Stimulated activated CD4-positive, alpha-beta T cell treated with anti-CD3 and anti-CD28 coated beads, Interleukin-4, amount 100 ng/mL, for 48 hours (primary cell): ENCODE results near the gene TTC28.
"Not testable (repeated sequence)": the region's sequence is repeated elsewhere in the genome, so short reads cannot be mapped to it uniquely, and the experiment has no call there.

Experiments used
- DNase-seq, 2 donors: peaks; one replicate each; pipeline ENCODE4 v3.0.0-alpha.2; 2020; ENCODE audit warnings: low read depth in 2 of 2

Gene TTC28

DNA sequence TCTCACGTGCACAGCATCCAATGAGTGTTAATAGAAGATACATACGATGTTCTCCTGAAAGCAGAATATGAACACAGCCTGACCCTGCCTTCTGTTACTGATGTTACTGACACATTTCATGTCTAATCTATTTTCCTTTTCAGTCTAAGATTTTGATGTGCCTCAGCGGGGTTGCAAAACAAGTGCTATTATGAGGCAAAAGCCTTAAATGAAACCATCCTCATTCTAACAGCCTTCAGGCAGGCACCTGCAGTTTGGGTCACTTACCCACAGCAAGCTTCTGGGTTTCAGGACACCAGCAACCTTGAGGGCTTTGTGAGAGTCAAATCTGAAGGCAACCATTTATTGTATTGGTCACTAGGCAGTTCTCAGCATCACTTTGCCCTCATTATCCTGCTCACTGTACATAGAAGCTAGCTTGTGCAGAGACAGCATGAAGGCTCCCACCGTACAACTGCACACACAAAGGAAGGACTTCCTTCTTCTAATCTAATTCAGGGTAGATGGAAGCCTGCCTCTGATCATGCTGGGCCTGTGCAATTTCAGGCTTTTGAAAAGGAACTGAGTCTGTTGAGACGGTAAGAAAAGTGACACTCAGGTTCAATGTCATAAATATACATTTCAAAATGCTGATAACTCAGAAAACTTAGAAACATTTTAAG, 577.4 kb downstream of the TTC28 start:
- DNase-seq = no peak

DNA sequence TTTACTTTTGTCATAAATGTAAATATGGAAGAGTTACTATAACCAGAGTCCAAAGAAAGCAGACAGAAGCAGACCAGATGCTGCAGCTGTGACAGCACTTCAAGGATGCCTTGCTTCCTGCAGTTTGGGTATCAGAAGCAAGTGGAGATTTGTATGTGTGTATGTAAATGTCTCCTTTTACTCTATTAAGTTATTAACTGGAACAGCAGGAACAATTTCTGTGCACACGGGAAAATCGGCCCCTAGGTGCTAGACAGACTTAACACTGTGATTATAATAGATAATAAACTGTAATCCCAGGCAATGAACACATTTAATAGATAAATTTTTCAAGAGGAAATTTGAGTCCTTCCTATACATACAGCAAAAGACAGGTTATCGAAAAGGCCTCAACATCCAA, 582.0 kb downstream of the TTC28 start:
- DNase-seq = no peak

DNA sequence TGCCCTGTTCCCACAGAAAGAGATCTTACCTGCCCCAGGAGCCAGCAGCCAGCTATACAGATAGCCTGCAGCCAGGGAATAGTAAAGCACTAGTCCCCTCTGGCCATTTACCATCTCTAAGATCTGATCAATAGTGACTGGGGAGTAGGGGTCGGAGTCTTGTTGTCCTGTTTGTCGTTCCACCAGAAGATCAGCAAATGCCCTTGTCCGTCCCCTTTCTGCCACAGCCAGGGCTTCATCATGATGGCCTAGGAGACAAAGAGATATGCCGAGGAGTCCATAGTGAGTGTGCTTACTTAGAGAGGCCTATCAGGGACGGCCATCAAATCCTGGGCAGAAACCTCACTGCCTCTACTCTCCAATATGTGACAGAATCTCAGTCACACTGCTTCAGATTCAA, 583.5 kb downstream of the TTC28 start:
- no peak for DNase-seq

DNA sequence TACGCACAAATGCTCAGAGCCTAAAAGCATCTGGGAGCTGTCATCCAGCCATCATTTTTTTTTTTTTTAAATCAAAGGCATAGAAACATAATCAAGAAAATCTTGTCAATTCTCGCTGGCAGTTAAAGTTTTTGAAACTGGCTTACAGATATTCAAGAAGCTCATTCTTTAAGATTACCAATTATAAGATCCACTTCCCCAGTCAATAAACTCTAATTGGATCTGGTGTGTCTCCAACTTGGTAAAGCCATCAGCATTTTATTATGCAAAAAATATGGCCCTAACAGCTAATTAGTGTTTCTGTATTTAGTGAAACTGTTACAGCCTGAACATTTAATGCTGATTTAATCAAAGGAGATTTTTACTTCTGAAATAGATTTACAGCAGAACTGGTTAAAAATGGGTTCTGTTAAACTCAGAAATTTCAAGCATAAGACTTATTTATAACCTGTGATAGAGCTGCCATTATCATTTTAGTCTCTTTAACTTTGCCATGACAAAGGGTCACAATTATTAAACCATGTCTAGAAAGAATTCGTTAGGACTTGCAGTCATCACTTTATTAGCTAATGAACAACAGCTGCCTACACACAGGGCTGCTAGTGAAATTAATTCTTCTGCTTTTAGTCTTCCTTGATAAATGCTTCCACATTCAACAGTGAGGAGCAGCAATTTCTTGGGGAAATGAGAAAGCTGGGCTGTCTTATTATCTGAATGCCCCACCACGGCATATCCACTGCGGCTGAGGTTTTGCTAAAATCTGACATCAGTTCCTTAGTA, 584.1 kb downstream of the TTC28 start:
- no peak for DNase-seq

DNA sequence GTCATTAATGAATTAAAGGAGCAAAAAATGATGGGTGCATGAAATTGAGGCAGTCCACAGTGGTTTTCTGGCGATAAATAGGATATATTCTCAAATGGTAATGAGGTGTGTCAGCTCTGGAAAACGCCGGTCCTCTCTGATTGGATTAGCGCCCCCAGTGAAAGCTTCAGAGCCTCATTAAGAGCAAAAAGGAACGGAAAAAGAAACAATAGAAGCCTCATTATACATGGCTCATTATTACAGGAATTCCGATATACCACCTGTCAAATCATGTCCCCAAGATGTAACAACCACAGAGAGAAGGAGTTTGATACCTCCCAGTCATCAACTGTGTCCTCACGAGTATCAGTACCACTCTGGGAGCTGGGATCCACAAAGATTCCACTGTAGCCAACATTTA, 584.9 kb downstream of the TTC28 start:
- DNase-seq = no peak

DNA sequence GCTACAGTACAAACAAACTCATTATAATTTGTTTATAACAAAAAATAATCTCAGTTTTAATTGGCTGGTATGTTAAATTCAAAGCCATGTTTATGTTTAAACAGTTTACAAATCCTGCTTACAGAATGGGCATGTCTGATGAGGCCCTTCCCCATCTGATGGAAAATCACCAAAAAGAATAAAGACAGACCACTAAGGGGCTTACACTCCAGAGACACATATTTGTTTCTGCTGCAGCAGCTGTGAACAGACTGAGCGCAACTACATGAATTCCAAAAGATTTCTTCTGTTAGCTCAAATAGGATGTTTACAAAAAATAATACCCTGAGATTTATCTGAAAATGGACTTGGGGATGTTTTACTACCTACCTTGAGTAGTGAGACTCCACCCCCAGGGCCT, 585.9 kb downstream of the TTC28 start:
- DNase-seq = no peak

DNA sequence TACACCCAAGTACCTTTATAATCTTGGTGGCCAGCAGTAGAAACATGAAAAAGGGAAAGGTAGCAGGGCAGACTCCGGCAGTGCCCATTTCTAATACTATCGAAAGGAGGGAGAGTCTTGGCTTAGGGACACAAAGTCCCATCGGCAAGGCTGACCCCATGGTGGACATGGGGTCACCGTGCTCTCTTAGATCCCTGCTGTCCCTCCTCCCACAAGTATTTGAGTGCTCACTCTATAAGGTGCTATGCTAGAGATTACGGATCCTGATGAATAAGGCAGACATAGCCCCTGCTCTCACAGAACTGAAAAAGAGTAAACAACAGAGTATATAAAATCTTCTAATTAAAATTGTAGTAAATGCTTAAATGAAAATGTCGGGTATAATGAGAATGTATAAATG, 588.2 kb downstream of the TTC28 start:
- no peak for DNase-seq

DNA sequence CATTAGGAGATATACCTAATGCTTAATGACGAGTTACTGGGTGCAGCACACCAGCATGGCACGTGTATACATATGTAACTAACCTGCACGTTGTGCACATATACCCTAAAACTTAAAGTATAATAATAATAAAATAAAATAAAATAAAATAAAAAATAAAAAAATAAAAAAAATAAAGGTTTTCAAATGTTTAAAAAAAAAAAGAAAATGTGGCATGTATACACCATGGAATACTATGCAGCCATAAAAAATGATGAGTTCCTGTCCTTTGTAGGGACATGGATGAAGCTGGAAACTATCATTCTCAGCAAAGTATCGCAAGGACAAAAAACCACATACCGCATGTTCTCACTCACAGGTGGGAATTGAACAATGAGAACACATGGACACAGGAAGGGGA, 590.1 kb downstream of the TTC28 start:
- DNase-seq = not testable (repeated sequence)

DNA sequence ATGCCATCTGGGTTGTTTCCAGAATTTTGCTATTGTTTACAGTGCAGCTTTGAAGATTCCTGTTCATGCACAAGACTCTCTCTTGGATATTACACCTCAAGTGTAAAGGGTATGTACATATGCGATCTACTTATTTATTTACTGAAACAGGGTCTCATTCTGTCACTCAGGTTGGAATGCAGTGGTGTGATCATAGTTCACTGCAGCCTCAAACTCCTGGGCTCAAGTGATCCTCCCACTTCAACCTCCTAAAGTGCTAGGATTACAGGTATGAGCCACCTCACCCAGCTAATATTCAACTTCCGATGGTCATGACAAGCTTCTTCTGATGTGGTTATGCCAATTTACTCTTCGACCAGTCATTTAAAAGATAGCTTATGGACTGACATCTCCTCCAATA, 602.5 kb downstream of the TTC28 start:
- no peak for DNase-seq

DNA sequence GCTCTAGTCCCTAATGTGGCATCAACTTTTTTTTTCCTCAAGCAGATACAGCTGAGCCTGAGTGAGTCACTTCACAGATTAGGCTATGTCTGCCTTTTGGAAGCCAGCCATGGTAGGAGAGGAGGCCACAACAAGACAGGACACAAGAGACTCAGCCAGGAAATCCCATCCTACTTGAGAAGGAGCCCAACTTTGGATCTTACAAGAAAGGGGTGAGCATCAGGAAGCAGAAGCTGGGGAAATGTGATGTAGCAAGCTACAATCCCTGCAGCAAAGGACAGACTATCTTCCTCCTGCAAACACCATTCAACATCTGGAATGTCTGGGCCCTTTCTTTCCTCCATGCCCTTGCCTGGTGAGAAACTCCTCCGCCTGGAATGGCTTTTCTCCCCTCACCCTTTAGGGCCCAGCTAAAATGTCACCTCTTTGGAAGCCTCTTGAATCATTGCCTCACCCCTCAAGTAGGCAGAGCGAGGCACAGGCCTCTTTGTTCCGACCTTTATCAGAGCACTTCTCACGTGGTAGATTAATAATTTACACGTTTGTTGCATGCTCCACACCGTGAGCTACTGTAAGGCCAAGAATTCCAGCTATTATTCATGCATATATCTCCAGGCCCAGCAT, 604.2 kb downstream of the TTC28 start:
- no peak for DNase-seq

DNA sequence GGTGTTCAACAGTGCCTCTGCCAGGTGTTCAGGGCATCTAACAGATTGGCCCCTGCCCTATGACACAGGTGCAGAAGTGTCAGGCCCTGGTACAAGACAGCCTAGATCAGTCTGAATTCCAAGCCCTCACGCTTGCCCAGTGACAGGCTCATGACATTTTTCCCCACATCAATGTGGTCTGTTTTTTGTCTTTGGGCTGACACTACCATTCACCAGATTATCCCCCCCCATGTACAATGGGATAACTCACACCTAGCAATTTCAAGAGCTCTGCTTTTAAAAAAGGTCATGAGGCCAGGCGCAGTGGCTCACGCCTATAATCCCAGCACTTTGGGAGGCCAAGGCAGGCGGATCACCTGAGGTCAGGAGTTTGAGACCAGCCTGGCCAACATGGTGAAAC, 605.1 kb downstream of the TTC28 start:
- DNase-seq = no peak

DNA sequence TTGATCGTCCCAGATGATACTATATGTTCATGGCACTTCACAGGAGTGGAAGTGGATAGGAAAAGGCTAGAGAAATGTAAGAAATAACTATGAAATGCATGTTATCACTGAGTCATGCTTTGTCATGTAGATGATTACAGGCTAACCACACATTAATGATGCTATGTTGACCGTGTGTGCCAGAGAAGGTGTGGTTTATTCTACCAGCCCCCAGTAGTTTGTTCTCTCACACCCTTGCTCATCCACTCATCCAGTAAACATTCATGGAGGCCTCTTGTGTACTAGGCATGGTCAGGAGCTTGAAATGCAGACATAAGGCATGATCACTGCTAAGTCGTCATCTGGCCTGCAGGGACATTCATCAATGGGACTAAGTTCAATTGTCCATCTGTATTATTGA, 607.6 kb downstream of the TTC28 start:
- DNase-seq = no peak

DNA sequence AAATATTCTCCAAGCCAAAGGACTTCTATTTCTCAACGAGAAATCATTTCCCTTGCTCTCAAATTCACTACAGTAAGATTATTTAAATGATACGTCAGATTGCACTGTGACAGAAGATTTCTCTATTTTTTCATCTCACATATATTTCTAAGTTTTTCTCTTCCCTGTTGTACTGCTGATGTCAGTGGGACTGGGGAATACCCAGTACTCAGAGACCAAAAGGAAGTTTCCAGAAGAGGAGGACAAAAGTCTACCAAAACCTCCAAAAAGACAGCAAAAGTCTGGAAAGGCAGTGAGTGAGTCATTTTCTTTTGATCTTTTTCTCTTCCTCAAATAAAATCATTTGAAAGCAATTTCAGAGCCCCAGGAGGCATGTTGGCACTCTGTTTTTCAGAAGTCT, 610.8 kb downstream of the TTC28 start:
- DNase-seq = no peak

DNA sequence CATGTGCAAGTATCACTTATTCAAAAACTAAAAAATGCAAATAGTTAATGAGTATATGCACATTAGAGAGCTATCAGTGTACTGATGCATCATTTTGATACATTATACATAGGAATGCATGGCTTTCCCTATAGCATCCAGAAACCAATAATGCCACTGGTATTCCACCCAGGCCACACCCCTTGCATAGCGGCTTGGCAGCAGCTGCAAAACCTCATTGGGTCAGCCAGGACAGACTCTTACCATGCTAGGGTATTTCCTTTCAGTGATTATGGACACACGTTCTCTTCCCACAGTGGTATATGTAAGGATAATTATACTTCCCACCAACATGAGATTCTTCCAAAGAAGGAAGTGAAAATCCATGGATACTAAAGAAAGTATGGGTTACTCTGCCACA, 614.7 kb downstream of the TTC28 start:
- DNase-seq = no peak

DNA sequence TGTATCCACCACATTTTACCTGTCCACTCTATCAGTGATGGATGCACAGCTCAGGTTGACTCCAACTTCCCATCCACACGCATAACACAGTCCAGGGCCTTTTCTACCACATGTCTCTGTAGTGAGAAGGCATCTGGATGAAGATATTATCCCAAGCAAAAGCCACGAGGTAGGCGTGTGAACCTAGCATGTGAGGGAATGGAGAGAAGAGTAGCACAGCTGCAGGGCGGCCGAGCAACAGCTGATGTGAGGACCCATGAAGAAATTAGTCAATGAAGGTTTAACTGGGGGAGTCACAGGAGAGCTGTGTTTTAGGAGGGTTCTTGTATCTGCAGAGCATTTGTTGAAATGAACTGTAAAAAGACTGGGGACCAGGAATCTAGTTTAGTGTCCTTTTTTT, 616.0 kb downstream of the TTC28 start:
- no peak for DNase-seq

DNA sequence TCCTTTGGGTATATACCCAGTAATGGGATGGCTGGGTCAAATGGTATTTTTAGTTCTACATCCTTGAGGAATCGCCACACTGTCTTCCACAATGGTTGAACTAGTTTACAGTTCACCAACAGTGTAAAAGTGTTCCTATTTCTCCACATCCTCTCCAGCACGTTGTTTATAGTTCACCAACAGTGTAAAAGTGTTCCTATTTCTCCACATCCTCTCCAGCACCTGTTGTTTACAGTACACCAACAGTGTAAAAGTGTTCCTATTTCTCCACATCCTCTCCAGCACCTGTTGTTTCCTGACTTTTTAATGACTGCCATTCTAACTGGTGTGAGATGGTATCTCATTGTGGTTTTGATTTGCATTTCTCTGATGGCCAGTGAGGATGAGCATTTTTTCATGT, 619.0 kb downstream of the TTC28 start:
- DNase-seq = not testable (repeated sequence)

DNA sequence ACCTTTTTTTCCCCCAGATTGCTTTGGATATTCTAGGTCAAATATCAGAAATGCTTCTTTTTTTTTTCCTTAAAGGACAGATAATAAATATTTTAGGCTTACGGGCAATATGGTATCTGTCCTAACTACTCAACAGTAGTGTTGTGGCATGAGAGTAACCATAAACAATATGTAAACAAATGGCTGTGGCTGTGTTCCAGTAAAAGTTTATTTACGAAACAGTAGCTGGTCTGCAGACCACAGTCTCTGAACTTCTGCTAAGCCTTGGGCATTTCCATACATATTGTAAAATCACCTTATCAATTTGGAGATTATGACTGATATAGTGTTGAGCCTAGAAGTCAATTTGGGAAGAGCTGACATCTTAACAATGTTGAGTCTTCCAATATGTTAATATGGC, 621.6 kb downstream of the TTC28 start:
- no peak for DNase-seq

DNA sequence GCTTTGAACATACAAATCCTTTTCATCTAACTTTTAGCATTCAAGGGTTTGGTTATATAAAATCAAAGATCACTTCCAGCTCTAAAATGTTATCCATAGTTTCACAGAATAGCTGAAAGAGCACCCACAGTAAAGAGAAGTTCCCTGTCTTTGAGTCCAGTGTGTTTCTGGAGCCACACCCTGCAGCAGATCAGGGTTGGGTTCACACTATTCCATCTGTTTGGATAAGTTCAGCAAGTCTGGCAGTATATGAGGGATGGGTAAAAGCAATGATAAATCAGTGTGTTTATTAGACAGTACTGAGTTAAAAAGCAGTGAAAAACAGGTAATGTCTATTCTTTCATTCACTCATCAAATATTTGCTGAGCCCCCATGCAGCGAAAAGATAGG, 624.8 kb downstream of the TTC28 start:
- DNase-seq = no peak

DNA sequence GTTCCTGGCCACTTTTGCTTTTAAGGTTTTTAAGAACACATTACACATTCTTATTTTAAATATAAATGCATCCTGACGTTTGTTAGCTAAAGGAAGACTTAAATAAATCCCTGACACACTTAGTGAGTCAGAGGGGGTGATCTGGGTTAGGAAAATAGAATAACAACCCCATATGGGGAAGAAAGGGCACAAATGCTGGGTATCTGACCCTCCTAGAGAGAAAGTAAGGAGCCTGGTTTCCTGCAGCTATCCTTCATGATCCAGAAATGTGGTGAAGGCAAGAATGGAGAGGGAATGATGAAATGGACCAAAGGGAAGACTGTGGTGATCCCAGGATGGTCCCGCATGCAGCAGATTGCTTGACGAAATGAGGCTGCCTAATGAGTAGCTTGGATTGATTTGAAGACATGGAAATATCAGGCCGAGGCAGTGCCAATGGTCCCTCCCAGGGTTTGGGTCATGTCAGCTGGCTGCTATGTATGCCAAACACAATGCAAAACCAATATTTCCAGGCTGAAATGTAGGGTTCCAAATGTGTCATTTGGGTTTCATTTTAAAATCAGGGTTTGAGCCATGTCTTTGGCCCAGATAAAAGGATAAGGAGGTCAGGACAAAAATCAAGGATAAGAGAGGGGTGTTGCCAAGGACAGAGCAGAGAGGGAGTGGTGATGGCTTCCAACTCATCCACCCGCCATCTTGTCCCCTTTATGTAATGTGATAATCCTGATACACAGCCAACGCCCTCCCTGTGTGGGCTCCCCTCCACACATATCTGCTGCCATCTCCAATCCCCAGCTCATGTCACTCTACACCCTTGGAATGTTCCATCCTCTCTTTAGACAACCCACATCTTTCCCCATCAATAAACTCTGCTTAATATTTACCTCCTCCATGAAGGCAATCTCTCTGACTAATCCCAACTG, 625.5 kb downstream of the TTC28 start:
- DNase-seq = no peak

DNA sequence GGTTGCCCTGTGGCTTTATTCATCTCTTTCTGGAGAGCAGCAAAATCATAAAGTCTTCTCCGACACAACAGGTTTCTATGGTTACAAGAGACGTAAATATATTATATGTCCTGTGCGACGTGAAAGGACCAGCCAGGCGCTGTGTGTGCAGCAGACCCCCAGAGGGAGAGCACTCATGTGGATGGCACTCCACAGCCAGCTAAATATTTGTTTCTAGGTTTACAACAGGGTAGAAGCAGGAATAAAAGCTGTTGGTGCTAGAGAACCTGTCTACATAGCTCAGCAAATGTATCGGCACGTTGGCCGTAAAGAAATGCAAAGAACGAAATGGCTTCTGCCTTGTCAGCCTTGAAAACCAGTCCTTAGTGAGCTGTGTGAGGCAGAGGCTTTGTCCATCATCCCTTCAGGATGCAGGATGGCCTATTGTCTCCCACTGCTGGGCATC, 626.8 kb downstream of the TTC28 start:
- DNase-seq = no peak

DNA sequence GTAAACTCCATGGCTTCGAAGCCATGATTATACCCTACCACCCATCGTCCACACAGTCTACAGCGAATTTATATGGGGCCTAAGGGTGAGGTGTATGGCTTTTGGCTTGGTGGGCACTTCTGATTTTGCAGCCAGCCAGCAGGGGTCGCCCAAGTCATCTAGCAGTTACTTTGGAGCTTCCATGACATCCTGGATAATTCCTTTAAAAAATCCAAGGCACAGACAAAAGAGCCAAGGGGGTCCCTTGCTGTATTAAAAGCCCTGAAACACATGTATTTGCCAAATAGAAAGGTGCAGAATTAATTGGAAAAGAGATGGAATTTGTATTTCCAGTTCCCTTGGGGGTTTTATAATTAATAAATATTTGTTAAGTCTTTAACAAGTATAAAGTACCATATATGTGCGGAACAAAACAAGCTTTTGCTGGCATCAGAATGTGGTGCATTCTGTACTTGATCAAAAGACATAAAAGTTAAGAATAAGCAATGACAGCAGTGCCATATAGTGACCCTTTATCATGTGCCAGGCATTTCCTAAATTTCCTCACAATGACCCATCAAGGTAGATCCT, 627.8 kb downstream of the TTC28 start:
- DNase-seq = peak; percentile 9 to 29
